ENCODE data around the gene MAML1.

- TF ChIP-seq, protein P1, sequence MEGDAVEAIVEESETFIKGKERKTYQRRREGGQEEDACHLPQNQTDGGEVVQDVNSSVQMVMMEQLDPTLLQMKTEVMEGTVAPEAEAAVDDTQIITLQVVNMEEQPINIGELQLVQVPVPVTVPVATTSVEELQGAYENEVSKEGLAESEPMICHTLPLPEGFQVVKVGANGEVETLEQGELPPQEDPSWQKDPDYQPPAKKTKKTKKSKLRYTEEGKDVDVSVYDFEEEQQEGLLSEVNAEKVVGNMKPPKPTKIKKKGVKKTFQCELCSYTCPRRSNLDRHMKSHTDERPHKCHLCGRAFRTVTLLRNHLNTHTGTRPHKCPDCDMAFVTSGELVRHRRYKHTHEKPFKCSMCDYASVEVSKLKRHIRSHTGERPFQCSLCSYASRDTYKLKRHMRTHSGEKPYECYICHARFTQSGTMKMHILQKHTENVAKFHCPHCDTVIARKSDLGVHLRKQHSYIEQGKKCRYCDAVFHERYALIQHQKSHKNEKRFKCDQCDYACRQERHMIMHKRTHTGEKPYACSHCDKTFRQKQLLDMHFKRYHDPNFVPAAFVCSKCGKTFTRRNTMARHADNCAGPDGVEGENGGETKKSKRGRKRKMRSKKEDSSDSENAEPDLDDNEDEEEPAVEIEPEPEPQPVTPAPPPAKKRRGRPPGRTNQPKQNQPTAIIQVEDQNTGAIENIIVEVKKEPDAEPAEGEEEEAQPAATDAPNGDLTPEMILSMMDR (IDR thresholded peaks at IDR 0.05; ENCODE audit: insufficient read depth, low read depth, low read length) = no peak
- no peak for TF ChIP-seq EZH2 (IDR thresholded peaks at IDR 0.05; ENCODE audit: insufficient read depth, low read length)
These were observed 14.2 kb downstream of the MAML1 start for GRCh38 chr5:179746872-179747271.

All from astrocyte (in vitro differentiated cells and primary cell).